HG03103 (cell line): Measurements from ENCODE around the gene OSBPL10.
"Not testable (repeated sequence)": the region's sequence is repeated elsewhere in the genome, so short reads cannot be mapped to it uniquely, and the experiment has no call there.

Source experiments
- ATAC-seq: cut with Tn5 transposase; IDR thresholded peaks from one replicate; pipeline ENCODE4 v1.9.1; 2021; ENCODE audit warnings: low read depth; ENCODE audit not compliant: unreplicated experiment

OSBPL10 gene

DNA sequence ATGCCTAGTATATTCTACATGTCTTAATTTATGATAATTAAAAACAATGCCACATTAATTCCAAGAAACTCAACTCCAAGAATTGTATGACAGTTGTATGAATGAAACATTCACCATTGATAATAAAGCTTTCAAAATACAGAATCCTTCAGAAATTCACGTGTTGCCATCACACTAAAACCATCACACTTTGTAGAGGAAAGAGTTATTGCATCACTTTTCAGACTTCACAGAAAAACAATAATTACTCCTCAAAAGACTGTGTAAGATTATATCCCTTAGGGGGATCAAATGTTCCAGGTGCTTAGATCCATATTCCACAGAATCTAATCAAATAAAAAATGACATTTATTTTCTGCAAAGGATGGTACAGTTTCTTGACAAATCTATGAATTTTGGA is 85.0 kb downstream of the OSBPL10 start:
- no peak for ATAC-seq

DNA sequence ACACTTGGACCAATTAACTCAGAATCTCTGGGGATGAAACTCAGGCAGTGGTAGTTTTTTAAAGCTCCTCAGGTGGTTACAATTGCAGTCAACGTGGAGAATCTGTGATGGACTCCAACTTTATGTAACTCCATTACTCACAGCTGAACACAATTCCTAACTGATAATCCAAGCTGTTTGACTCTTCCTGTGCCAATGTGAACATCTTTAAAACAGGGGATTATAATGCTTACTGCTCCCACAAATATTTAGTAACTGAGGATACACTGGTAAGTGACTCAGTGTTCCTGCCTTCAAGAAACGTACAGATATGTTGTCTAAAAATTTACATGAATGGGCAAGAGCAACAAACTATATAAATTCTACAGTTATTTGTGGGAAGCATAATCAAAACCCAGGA is 85.6 kb downstream of the OSBPL10 start:
- ATAC-seq: no peak

DNA sequence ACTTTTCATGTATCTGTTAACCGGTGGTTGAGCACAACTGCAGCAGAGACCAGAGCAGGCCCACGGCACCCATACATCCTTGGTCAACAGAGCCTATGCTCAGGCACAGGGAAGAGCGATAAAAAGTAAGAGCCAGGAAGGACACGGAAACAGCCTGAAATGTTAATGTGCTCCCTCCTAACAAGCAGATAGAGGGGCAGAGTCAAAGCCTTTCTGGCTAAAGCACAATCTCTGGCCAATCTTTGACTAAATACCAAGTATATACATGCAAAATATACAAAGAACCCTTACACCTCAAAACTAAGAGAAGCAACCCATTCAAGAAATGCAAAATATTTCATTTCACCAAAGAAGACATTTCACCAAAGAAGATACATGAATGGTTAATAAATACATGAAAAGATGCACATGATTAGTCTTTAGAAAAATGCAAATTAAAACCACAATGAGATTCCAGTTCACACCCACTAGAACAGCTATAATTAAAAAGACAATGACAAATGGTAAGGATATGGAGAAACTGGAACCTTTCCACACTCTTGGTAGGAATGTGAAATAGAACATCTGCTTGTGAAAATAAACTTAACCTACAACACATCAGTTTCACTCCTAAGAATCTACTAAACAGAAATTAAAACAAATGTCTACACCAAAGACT is 88.0 kb downstream of the OSBPL10 start:
- ATAC-seq: no peak

DNA sequence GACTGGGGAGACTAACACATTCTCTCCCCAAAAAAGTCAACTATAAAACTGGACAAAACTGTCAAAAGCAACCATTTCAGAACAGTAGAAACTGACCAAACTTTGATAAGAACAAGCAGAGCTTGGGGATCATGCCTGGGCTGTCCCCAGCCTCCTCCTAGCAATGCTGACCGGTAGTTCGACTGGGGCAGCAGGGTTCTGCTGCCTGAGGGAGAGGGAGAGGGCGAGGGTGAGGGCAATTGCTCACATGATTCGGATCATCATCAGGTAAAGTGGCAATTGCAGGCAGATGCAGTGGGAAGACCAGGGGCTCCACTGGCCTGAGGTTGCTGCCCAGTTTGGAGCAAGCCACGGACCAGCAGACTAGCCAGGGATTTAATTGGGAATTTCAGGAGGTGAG is 88.6 kb downstream of the OSBPL10 start:
- no peak for ATAC-seq

DNA sequence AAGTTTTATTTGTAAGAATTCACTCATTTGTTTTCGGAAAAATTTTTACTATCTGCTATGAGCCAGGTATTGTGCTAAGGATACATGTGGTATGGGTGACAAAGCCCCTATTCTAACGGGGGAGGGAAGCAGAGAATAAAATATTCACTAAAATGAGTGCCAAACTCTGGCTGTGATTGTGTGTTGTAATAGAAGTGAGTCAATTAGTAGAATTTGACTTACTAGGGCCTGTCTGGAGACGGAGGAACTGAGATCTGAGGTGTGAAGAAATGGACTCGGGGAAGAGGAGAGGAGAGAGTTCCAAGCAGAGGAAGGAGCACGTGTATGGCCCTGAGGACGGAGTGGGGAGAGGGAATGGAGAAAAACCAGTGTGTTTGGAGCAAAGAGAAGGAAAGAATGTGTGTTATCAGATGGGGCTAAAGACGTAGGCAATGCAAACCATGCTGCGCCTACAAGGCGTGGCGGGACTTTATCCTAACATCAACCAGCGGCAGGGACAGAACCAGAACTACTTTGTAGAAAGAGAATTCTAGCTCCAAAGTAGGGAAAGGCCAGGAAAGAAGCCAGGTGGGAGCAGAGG is 89.1 kb downstream of the OSBPL10 start:
- no peak for ATAC-seq

DNA sequence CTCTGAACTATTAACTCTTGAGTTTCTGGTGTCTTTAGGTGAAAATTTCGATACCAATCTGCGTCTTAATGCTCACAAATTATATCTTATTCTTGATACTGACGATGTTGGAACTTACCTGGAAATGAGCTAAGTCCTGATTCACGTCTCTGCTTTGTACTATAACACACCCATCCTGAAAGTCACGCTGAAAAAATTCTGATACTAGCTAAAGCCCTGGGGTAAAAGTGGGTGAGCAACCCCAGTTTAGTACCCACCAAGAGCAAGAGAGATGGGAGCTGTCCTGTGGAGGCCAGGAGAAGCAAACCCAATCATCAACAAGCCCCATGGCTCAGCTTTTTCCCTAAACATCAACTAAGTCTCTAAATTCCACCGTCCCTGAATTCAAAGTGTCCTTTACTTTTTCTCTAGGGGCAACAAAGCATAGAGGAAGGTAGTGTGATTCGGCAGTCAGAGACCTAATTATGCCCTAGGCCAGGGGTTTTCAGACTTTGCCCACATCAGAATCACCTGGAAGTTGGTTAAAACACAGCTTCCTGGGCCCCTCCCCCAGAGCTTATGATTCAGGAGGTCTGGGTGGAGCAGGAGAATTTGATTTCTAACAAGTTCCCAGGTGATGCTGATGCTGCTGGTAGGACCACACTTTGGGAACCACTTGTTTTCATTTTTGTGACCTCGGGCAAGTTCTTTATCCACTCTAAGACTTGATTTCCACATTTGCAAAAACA is 90.2 kb downstream of the OSBPL10 start:
- no peak for ATAC-seq

DNA sequence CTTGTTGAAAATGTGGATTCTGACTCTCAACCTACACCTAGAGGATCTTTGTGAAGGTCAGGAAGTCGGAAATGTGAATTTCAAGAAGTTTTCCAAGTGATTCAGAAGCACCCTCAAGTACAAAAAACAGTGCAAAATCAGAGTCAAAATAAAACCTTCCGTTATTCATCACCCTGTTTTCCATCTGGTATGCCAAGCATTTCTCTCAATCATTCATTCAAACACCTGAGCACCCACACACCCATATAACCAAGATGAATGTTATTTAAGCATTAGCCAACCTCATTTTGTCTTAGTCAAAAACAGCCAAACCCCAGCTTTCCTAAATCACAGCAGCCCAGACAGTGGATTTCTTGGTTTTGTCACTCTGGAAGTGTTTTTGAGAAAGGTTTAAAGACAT is 91.1 kb downstream of the OSBPL10 start:
- ATAC-seq: no peak

DNA sequence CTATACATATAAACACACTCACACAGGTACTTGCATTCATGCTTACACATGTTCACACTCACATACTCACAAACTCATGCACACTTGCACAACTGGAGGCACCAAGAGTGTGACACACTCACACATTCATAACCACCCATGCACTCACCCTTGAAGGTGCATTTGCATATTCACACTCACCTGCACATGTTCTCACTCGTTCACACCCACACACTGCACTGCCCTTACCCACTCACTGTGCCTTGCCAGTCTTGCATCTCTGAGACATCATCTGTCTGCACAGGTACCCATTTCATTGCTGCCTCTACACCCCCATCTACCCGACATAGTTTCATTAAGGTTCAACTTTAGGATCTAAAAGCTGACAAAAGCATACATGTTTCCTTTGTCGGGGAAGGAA is 95.8 kb downstream of the OSBPL10 start:
- ATAC-seq: no peak

DNA sequence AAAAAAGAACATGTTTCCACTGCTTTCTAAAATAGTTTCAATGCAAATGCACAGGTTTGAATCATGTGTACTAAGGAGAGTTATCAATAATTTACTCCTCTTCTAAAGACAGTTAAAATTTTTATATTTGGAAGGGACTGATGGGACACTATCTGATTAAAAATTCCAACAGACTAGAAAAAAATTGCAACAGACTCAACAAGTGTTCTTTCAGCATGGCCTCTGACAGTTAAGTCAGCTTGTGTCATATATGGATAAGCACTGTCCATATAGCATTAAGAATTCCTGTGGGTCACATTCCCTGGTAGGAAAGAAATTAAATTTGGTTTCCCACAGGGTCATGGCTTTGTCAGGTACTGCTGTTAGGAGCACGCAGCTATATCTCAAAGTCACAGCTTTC is 96.8 kb downstream of the OSBPL10 start:
- no peak for ATAC-seq

DNA sequence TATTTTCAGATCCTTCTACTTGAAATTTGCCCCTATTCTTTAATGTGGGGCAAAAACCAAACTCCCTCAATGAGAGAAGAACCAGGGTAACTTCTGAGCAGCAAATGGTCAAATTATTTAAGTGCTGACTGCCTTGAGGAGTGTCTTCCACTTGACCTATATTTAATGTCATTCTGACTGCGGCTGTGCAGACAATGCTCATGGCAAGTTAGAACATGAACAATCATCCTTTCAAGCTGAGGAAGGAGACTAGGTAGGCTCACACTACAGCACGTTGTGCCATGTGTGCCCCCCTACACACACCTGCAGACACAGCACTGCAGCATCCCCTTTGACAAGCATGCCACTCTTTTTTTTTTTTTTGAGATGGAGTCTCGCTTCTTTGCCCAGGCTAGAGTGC is 98.2 kb downstream of the OSBPL10 start:
- ATAC-seq: no peak

DNA sequence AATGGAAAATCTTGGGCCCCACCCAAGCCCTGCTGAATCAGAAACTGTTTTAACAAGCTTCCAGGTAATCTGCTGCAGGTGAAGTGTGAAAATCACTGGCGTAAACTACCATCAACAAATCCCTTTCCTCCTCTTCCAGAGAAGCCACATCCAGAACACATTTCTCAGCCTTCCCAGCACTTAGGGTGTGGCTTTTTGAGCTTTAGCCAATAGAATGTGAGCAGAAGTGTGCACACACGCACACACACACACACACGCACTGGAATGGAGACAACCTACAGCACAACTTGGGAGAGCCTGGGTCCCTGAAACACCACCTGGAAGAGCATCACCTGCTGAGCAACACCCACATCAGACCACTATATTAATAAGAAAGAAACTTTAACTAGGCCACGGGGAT is 98.6 kb downstream of the OSBPL10 start:
- no peak for ATAC-seq

DNA sequence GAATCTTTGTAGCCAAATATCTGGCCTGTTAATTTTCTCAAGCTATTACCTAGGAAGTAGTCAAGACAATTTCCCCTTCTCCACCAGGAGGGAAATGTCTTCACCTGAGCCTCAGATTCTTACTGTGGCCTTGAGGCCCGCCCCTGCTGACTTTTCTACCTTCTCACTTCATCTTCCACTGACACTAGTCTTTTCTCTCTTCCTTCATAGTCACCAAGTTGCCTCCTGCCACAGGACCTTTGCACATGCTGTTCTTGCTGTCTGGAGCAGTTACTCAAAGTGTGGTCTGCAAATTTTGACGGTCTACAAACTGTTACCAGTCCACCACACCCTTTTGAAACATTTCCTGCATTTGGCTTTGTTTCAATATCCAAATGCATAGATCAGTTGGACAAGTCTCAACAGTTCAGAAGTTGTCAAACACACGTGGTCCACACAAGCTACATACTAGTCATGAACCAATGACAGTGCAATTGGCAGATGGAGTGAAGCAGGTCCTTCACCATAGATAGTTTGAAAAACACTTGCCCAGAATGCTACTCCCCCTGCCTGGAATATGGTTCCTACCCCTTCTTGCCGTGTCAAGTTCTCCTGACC is 100.5 kb downstream of the OSBPL10 start:
- ATAC-seq: no peak

DNA sequence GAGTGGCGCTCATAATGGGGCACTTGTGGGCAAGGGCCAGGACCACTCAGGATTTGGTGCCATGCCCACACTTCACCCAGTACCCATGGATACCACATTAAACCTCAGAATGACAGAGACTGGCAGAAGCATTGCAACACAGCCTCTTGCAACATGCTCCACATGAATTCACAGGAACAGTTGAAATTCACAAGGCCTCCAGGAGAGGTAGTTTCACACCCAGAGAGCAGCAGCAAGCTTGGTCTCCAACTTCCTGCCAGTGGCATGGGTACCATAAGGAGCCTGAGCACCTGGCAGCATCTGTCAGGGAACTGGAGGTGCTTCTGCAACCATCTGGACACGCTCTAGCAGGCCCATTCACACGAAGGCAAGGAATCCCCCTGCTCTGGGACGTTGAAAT is 101.0 kb downstream of the OSBPL10 start:
- ATAC-seq: no peak

DNA sequence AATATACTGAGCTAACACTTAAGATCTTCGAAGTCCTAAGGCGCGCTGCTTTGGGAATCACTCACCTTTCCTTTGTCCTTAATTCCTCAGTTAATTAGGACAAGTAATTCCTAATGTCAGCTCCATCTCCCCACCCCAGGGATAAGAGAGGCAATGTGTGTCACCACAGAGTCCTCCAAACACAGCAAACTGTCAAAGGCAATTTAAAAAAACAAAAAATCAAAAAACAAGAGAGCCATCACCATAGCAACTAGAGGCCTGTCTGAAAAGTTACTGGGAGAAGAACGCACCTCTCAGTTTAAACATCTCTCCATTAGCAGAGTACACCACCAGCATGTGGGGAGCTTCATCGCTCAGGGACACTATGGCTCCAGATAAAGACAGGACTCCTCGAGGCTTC is 101.7 kb downstream of the OSBPL10 start:
- no peak for ATAC-seq

DNA sequence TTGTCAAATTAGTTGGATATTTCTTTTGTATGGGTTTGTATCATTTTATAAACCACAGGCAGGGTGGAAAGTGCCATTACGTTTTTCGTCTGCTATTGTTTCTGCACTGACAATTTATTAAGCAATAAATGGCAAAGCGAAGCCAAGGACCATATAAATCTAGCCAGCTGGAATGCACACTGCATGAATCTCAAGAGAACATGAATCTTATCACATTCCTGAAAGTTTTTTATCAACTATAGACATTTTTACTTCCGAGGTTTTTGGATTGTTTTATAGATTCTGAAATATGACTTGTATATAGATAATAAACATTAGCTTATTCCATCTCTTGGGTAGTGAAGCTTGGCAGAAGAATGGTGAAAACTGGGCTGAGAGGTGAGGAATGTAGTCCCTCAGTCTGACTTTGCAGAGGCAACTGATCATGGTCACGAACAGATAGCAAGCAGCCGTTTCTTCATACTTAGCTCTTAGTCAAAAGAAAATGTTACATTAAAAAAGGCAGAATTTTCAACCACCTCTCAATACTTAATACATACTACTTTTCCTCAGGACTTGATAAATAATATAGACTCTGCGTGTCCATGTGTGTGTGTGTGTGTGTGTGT is 102.7 kb downstream of the OSBPL10 start:
- ATAC-seq: no peak

DNA sequence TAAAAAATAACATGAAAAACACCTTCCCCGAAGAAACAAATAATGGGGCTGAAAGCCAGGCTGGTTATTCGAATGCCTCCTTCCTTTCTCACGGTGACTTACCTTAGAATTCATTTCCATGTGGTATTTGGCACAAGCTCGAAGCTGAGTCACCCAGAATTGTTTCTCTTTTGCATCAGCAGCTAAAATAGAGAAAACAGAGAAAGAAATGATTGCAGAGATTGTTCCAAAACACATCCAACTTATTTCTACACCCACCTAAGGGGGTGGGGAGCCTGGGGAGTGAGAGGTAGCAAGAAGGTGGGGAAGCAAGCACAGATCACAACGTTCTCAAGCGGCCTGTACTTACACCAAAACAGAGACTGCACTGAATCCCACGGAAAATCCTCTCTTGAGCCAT is 104.7 kb downstream of the OSBPL10 start:
- ATAC-seq: no peak

DNA sequence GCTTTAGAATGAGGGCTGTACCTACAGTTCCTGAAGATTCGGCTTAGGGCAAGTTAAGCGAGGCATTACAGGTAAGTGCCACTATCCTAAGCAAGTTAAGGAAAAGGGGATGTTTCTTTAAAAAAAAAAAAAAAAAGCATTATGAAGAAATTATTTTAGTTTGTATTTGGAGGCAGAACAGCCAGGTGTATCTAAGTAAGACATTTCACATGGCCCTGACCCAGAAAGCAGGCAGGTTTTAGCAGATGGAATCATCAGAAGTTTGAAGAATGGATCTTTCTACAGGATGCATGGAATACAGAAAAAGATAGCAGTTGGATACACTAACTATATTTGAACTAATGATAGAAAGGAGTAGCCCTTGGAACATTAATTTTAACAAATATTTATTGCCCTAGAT is 105.6 kb downstream of the OSBPL10 start:
- no peak for ATAC-seq

DNA sequence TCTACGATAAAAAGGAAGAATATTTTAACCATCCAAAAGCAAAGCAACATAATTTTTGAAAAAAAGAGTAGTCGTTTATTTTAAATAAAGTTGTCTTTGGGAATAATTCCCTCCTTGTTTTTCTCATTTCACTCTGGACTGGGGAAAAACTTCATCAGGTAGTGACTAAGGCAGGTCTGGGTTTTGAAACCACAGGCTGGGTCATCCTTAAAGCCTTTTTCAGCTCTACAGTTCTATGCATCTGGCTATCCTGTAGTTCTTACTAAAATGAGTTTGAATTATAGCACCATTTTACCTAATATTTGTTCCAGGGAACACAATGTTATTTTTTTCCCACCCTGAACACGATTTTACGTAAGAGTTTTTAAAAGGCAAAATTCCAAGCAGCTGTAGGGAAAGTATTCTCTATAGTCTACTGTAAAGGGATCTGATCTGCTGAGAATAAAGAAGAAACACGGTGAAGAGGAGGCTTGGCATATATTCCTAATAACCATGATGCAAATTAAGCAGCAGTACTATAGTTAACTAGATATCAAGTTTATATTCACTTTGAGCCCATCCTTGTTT is 107.7 kb downstream of the OSBPL10 start:
- ATAC-seq: no peak

DNA sequence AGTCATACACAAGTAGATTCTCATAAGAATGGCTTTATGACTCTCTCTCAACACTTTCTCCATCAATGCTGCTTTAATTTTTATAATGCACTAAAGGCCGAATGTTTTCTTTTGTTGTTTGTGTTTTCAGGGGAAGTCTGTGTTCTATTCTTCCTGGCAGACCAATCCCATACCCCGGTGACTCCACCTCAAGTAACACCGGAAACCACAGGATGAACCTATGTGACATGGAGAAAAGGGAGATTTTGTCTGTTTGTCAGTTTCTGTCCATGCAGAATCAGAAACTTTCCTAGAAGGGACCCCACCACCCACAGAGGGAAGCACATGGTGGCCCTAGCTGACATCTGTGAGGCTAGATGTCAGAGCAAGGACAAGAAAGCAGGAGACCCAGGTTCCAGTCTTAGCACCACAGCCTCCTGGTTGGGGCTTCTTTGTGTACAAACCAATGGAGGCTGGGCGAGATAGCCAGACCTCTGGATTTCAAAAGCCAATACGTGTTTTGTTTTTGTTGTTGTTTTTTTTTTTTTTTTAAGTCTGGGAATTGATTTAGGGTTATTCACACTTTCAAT is 109.0 kb downstream of the OSBPL10 start:
- no peak for ATAC-seq

DNA sequence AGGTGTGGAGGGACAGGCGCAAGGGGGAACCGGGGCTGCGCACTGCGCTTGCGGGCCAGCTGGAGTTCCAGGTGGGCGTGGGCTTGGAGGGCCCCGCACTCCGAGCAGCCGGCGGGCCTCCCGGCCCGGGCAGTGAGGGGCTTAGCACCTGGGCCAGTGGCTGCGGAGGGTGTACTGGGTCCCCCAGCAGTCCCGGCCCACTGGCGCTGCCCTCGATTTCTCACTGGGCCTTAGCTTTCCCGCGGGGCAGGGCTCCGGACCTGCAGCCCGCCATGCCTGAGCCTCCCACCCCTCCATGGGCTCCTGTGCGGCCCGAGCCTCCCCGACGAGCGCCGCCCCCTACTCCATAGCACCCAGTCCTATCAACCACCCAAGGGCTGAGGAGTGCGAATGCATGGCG is 111.0 kb downstream of the OSBPL10 start:
- ATAC-seq: not testable (repeated sequence)

DNA sequence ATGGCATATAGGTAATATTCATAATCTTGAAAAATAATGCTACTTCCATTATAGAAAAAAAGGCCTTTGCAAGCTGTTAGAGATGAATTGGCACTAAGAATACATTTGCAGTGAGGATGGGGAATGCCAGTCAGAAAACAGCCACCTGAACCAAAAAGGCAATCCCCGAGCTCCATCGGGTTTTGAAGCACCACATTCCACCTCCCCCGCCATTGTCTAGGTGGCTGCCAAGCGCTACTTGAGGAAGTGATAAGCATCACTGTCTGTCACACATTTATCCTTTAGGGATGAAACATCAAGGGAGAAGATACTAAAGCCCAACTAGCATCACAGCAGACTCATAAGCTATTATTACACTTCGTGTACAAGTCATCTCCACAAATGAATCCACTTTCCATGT is 112.8 kb downstream of the OSBPL10 start:
- ATAC-seq: no peak
